Vein endothelial cell (primary cell): Measurements from ENCODE around the gene SERPINA4. TPM values are rescaled to one million over a fixed set of nuclear protein-coding genes. Genes with fewer than 3 reads are reported as not detected.

ENCODE experiments used
- total RNA-seq: library from RNA; depleted of rRNA; stranded (reverse); fragments of >200 nt; gene quantifications from 2 replicates; pipeline ENCODE4 v1.2.3, GENCODE V29; 2012

The SERPINA4 gene
- total RNA-seq, result not detected in 2 replicates

GRCh38 chr14:94560751-94561655, at the start of gene SERPINA4:
Gene SERPINA4, plus strand, starts transcription at chr14:94561442. Its CDS starts 2,041 bp downstream, at chr14:94563483.

GRCh38 chr14:94581127-94581999, 20.1 kb downstream of the SERPINA4 start, which contains the start of gene SERPINA5:
Gene SERPINA5, plus strand, starts transcription at chr14:94581426. Its CDS starts 5,937 bp downstream, at chr14:94587363.

GRCh38 chr14:94612174-94612573, 50.9 kb downstream of the SERPINA4 start, which contains the start of gene SERPINA3:
Gene SERPINA3, plus strand, starts transcription at chr14:94612391. Its CDS starts 2,051 bp downstream, at chr14:94614442.

Other genes starting within 250 kb of the SERPINA4 start
- not detected in 2 replicates for gene SERPINA6, start 238.1 kb upstream of the SERPINA4 start, total RNA-seq
- not detected in 2 replicates for gene SERPINA2, start 194.7 kb upstream of the SERPINA4 start, total RNA-seq
- not detected in 2 replicates for gene SERPINA1, start 172.8 kb upstream of the SERPINA4 start, total RNA-seq
- not detected in 2 replicates for gene SERPINA11, start 108.6 kb upstream of the SERPINA4 start, total RNA-seq
- not detected in 2 replicates for gene SERPINA9, start 85.2 kb upstream of the SERPINA4 start, total RNA-seq
- gene SERPINA12, start 52.0 kb upstream of the SERPINA4 start, total RNA-seq, result not detected in 2 replicates
- 0.19 and 0.98 TPM in 2 replicates for gene SERPINA5, start 20.0 kb downstream of the SERPINA4 start, total RNA-seq
- not detected in 2 replicates for gene SERPINA3, start 50.9 kb downstream of the SERPINA4 start, total RNA-seq
- not detected in 2 replicates for gene GSC, start 208.7 kb downstream of the SERPINA4 start, total RNA-seq